ENCODE measurements around the gene MCRS1. TPM values are rescaled to one million over a fixed set of nuclear protein-coding genes. Genes with fewer than 3 reads are reported as not detected.

Gene MCRS1
- total and polyA plus RNA-seq, 4 donors, result 20.0 to 33.1 (median 26.1) TPM

GRCh38 chr12:49533331-49533730 is 34.6 kb downstream of the MCRS1 start:
- H3K36me3 ChIP-seq (ENCODE audit: control insufficient read depth in 4 of 4, insufficient read depth in 3 of 4, low read depth in 1 of 4, low read length in 3 of 4), result no peaks in the 10 kb centered on the region
- H3K9ac ChIP-seq (ENCODE audit: low read depth in 1 of 2, low read length in 2 of 2), result no peak overlapping the region

GRCh38 chr12:49531745-49532144 is 36.2 kb downstream of the MCRS1 start:
- 70% methylated on average over 2 of the region's 2 CpGs for whole genome bisulfite sequencing
- H3K27me3 ChIP-seq (ENCODE audit: control insufficient read depth in 4 of 4, insufficient read depth in 4 of 4, low read length in 3 of 4), result peaks cover 0 to 5% (median 2%) of the 10 kb centered on the region in 4 donors
- peaks cover 0 to 2% (median 0%) of the 10 kb centered on the region in 4 donors for H3K36me3 ChIP-seq (ENCODE audit: control insufficient read depth in 4 of 4, insufficient read depth in 3 of 4, low read depth in 1 of 4, low read length in 3 of 4)
- H3K9me3 ChIP-seq (ENCODE audit: control insufficient read depth in 4 of 4, low read length in 3 of 4), result no peaks in the 10 kb centered on the region
- TF ChIP-seq CTCF (IDR thresholded peaks at IDR 0.05; ENCODE audit: low read depth, low read length, missing input control), result no peak
- no peak for TF ChIP-seq ZBTB33 (IDR thresholded peaks at IDR 0.05)
- TF ChIP-seq GABPA (IDR thresholded peaks at IDR 0.05 in 1 of 2, conservative IDR thresholded peaks at IDR 0.05 in 1 of 2), result no peak
- no peak for TF ChIP-seq RAD21 (IDR thresholded peaks at IDR 0.05)
- TF ChIP-seq EGR1 (IDR thresholded peaks at IDR 0.05; ENCODE audit: low read depth in 2 of 2), result no peak
- no peak for TF ChIP-seq FOXA1 (IDR thresholded peaks at IDR 0.05)
- TF ChIP-seq SP1 (IDR thresholded peaks at IDR 0.05), result no peak
- TF ChIP-seq FOXA2 (IDR thresholded peaks at IDR 0.05), result no peak
- TF ChIP-seq YY1 (IDR thresholded peaks at IDR 0.05), result no peak
- TF ChIP-seq HNF4A (conservative IDR thresholded peaks at IDR 0.05), result no peak
- no peak for TF ChIP-seq TAF1 (conservative IDR thresholded peaks at IDR 0.05)
- no peak for TF ChIP-seq RXRA (IDR thresholded peaks at IDR 0.05)
- TF ChIP-seq ATF3 (IDR thresholded peaks at IDR 0.05), result no peak
- no peak overlapping the region for H3K9ac ChIP-seq (ENCODE audit: low read depth in 1 of 2, low read length in 2 of 2)
- DNase-seq (ENCODE audit: low spot score), result no peak
- H3K4me1 ChIP-seq (ENCODE audit: control insufficient read depth in 4 of 4, insufficient read depth in 4 of 4, low read length in 3 of 4), result no peaks in the 10 kb centered on the region
- no peak overlapping the region for H3K27ac ChIP-seq (ENCODE audit: low read depth in 1 of 2, low read length in 2 of 2)
- H3K4me3 ChIP-seq (ENCODE audit: low read depth in 1 of 3, low read length in 3 of 3), result no peak overlapping the region

More at GRCh38 chr12:49533331-49533730, 34.6 kb downstream of the MCRS1 start:
- WGBS, result 92% methylated on average over 10 of the region's 10 CpGs
- Histone ChIP-seq H3K4me1 (ENCODE audit: control insufficient read depth in 4 of 4, insufficient read depth in 4 of 4, low read length in 3 of 4) (peaks cover 5 to 10% (median 10%) of the 10 kb centered on the region in 4 donors), H3K27ac (ENCODE audit: low read depth in 1 of 2, low read length in 2 of 2) (no peak overlapping the region), H3K27me3 (ENCODE audit: control insufficient read depth in 4 of 4, insufficient read depth in 4 of 4, low read length in 3 of 4) (peaks cover 0 to 6% (median 4%) of the 10 kb centered on the region in 4 donors), H3K4me3 (ENCODE audit: low read depth in 1 of 3, low read length in 3 of 3) (no peak overlapping the region), H3K9me3 (ENCODE audit: control insufficient read depth in 4 of 4, low read length in 3 of 4) (no peaks in the 10 kb centered on the region)
- TF ChIP-seq FOXA1 (IDR thresholded peaks at IDR 0.05), result no peak
- no peak for TF ChIP-seq HNF4A (conservative IDR thresholded peaks at IDR 0.05)
- TF ChIP-seq NR2F2 (IDR thresholded peaks at IDR 0.05), result no peak
- TF ChIP-seq ZBTB33 (IDR thresholded peaks at IDR 0.05), result no peak
- TF ChIP-seq FOXA2 (IDR thresholded peaks at IDR 0.05), result no peak
- no peak for TF ChIP-seq RXRA (IDR thresholded peaks at IDR 0.05)
- TF ChIP-seq JUND (IDR thresholded peaks at IDR 0.05), result no peak
- no peak for TF ChIP-seq CTCF (IDR thresholded peaks at IDR 0.05; ENCODE audit: low read depth, low read length, missing input control)
- no peak for TF ChIP-seq HNF4G (IDR thresholded peaks at IDR 0.05)
- TF ChIP-seq SP1 (IDR thresholded peaks at IDR 0.05), result no peak
- peak; percentile 1 for DNase-seq (ENCODE audit: low spot score)
